Testis (tissue), 2 donors: ENCODE results near the gene IQGAP3.

Experiments
- CTCF ChIP-seq, 3 experiments: fragments of 450-650 bp in 2 of 3; fragments of 200-600 bp in 1 of 3; sonication (generic) in 1 of 3; IDR thresholded peaks; one replicate each; pipeline ENCODE4 v1.5.1; 2016 to 2019; ENCODE audit warnings: antibody characterized with exemption in 3 of 3, mild to moderate bottlenecking in 2 of 3, moderate library complexity in 1 of 3
- POLR2A ChIP-seq: fragments of 450-650 bp; IDR thresholded peaks from one replicate; pipeline ENCODE4 v1.6.1; 2017; ENCODE audit warnings: antibody characterized with exemption, mild to moderate bottlenecking, moderate library complexity

GRCh38 chr1:156539818-156540355, 32.5 kb downstream of the IQGAP3 start:
- no peak for TF ChIP-seq CTCF (IDR thresholded peaks at IDR 0.05)
- no peak for TF ChIP-seq POLR2A
